ENCODE measurements around the gene GPR33. TPM values are rescaled to one million over a fixed set of nuclear protein-coding genes. Genes with fewer than 3 reads are reported as not detected.

Gene GPR33
- total and polyA plus RNA-seq, 10 of the 15 experiments (the other 5 are each of a cell fraction or from before 2014, with no cell fraction given): not detected

DNA sequence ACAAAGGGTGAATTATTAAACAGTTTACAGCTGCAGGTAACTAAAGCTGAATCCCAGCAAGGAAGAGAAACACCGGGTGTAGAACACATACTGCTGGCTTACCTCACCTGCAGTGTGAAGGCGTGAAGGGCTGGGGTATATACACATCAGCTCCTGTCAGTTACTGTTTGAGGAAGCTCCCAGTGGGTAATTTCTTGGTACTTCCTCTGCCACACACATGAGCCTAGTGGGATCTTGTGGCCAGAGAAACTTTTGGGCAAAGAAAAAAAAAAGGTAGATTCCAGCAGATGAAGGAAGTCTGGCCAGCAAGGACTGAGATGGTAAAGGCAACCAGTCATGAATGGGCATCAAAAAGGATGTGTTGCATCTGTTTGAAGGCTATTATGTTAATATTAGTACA is 14.0 kb upstream of the GPR33 start:
- Histone ChIP-seq H3K27ac (ENCODE audit: control insufficient read depth, insufficient read depth) (no peak overlapping the region), H3K79me2 (ENCODE audit: control insufficient read depth, insufficient read depth, low read length) (no peaks in the 10 kb centered on the region), H3K9ac (ENCODE audit: control insufficient read depth, insufficient read depth, low read length) (no peak overlapping the region), H4K20me1 (ENCODE audit: control insufficient read depth, insufficient read depth) (no peaks in the 10 kb centered on the region), H3K4me2 (ENCODE audit: control insufficient read depth, insufficient read depth) (no peak overlapping the region), H3K4me1 (ENCODE audit: control insufficient read depth, insufficient read depth, low read length) (no peaks in the 10 kb centered on the region), H3K36me3 (ENCODE audit: control insufficient read depth in 2 of 2, insufficient read depth in 2 of 2, low read length in 1 of 2) (no peaks in the 10 kb centered on the region), H3K4me3 (no peak overlapping the region), H3K27me3 (replicated peaks in 1 of 2; ENCODE audit: control insufficient read depth in 2 of 2, insufficient read depth in 2 of 2, low read length in 1 of 2) (no peaks in the 10 kb centered on the region; a peak in 1 of 4 replicates), H3K9me3 (replicated peaks; ENCODE audit: control insufficient read depth, insufficient read depth, low read length) (no peaks in the 10 kb centered on the region), H2AFZ (ENCODE audit: control insufficient read depth, low read depth, low read length) (no peak overlapping the region)
- 25% methylated on average over 2 of the region's 2 CpGs for WGBS (ENCODE audit: insufficient coverage, insufficient replicate concordance, low lambda C conversion rate, missing lambda C conversion rate)
- no peak for FAIRE-seq
- DNase-seq (ENCODE audit: low read depth, low spot score): no peak
- no TSS peak for BruUV-seq (replicated peaks)
- ChIA-PET POLR2A (no interaction called here), RAD21 (ENCODE audit: unreplicated experiment) (interaction anchor here (1.1 kb wide), 1 partner anchor 466 kb away, joined by 3 read pairs; no protein-coding TSS in a partner anchor), CTCF (interaction anchor here (0.8 kb wide), 1 partner anchor 424 kb away, joined by 3 read pairs; no protein-coding TSS in a partner anchor), SMC1A (ENCODE audit: uncharacterized antibody, unreplicated experiment) (interaction anchor here (0.8 to 2.0 kb wide), 2 partner anchors 11 to 753 kb away, joined by 3 to 7 read pairs; no protein-coding TSS in a partner anchor)
- ATAC-seq: no peak
- intact Hi-C loops (cut with micrococcal nuclease; ENCODE audit: unreplicated experiment) (no loop called here), in situ Hi-C loops (cut with MboI) (loop anchor here (25.0 kb wide), 1 partner anchor 960 kb away; no protein-coding TSS in a partner anchor)
- no peak for TF ChIP-seq MXI1 (IDR thresholded peaks at IDR 0.05; ENCODE audit: low read depth, low read length)
- TF ChIP-seq, protein P1, sequence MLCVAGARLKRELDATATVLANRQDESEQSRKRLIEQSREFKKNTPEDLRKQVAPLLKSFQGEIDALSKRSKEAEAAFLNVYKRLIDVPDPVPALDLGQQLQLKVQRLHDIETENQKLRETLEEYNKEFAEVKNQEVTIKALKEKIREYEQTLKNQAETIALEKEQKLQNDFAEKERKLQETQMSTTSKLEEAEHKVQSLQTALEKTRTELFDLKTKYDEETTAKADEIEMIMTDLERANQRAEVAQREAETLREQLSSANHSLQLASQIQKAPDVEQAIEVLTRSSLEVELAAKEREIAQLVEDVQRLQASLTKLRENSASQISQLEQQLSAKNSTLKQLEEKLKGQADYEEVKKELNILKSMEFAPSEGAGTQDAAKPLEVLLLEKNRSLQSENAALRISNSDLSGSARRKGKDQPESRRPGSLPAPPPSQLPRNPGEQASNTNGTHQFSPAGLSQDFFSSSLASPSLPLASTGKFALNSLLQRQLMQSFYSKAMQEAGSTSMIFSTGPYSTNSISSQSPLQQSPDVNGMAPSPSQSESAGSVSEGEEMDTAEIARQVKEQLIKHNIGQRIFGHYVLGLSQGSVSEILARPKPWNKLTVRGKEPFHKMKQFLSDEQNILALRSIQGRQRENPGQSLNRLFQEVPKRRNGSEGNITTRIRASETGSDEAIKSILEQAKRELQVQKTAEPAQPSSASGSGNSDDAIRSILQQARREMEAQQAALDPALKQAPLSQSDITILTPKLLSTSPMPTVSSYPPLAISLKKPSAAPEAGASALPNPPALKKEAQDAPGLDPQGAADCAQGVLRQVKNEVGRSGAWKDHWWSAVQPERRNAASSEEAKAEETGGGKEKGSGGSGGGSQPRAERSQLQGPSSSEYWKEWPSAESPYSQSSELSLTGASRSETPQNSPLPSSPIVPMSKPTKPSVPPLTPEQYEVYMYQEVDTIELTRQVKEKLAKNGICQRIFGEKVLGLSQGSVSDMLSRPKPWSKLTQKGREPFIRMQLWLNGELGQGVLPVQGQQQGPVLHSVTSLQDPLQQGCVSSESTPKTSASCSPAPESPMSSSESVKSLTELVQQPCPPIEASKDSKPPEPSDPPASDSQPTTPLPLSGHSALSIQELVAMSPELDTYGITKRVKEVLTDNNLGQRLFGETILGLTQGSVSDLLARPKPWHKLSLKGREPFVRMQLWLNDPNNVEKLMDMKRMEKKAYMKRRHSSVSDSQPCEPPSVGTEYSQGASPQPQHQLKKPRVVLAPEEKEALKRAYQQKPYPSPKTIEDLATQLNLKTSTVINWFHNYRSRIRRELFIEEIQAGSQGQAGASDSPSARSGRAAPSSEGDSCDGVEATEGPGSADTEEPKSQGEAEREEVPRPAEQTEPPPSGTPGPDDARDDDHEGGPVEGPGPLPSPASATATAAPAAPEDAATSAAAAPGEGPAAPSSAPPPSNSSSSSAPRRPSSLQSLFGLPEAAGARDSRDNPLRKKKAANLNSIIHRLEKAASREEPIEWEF (IDR thresholded peaks at IDR 0.05; ENCODE audit: insufficient replicate concordance, low read depth, low read length): no peak
- TF ChIP-seq, protein P2, sequence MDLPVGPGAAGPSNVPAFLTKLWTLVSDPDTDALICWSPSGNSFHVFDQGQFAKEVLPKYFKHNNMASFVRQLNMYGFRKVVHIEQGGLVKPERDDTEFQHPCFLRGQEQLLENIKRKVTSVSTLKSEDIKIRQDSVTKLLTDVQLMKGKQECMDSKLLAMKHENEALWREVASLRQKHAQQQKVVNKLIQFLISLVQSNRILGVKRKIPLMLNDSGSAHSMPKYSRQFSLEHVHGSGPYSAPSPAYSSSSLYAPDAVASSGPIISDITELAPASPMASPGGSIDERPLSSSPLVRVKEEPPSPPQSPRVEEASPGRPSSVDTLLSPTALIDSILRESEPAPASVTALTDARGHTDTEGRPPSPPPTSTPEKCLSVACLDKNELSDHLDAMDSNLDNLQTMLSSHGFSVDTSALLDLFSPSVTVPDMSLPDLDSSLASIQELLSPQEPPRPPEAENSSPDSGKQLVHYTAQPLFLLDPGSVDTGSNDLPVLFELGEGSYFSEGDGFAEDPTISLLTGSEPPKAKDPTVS (IDR thresholded peaks at IDR 0.05; ENCODE audit: low read depth, low read length): no peak
- no peak for TF ChIP-seq BCL11A (IDR thresholded peaks at IDR 0.05; ENCODE audit: low read depth, low read length)
- no peak for TF ChIP-seq CHD1 (IDR thresholded peaks at IDR 0.05; ENCODE audit: low read depth, low read length)
- no peak for TF ChIP-seq E2F8 (IDR thresholded peaks at IDR 0.05; ENCODE audit: low read depth, partially characterized antibody)
- TF ChIP-seq, protein P3, sequence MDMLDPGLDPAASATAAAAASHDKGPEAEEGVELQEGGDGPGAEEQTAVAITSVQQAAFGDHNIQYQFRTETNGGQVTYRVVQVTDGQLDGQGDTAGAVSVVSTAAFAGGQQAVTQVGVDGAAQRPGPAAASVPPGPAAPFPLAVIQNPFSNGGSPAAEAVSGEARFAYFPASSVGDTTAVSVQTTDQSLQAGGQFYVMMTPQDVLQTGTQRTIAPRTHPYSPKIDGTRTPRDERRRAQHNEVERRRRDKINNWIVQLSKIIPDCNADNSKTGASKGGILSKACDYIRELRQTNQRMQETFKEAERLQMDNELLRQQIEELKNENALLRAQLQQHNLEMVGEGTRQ (IDR thresholded peaks at IDR 0.05; ENCODE audit: borderline replicate concordance, low read depth, low read length): no peak
- no peak for TF ChIP-seq GABPA (IDR thresholded peaks at IDR 0.05; ENCODE audit: low read depth)
- no peak for TF ChIP-seq YY1 (IDR thresholded peaks at IDR 0.05; ENCODE audit: low read depth, low read length)
- no peak for TF ChIP-seq PKNOX1 (IDR thresholded peaks at IDR 0.05)
- no peak for TF ChIP-seq JUNB (IDR thresholded peaks at IDR 0.05)
- TF ChIP-seq PML (IDR thresholded peaks at IDR 0.05; ENCODE audit: low read length): no peak
- TF ChIP-seq CREM (IDR thresholded peaks at IDR 0.05; ENCODE audit: low read depth): no peak

Data from GM12878 (cell line).